Liver (tissue), 9 donors: Measurements from ENCODE around the gene NARS2. TPM values are rescaled to one million over a fixed set of nuclear protein-coding genes. Genes with fewer than 3 reads are reported as not detected.

ENCODE experiments used
- DNase-seq: peaks from one replicate; pipeline ENCODE4 v3.0.0-alpha.2; 2017; ENCODE audit warnings: low spot score
- H3K27ac ChIP-seq, 2 donors: one replicate each; pipeline ENCODE4 v1.7.0; 2013; ENCODE audit warnings: inconsistent platforms in 2 of 2, low read length in 2 of 2, control low read depth in 1 of 2, low read depth in 1 of 2, mild to moderate bottlenecking in 1 of 2
- H3K27me3 ChIP-seq, 4 donors: one replicate each; pipeline versions ENCODE4 v1.6.1 to v1.7.0; 2013; ENCODE audit warnings: low read length in 3 of 4, inconsistent platforms in 1 of 4, mild to moderate bottlenecking in 1 of 4, moderate library complexity in 1 of 4; ENCODE audit not compliant: control insufficient read depth in 4 of 4, insufficient read depth in 4 of 4
- H3K36me3 ChIP-seq, 4 donors: one replicate each; pipeline versions ENCODE4 v1.6.1 to v1.7.0; 2013; ENCODE audit warnings: low read length in 3 of 4, mild to moderate bottlenecking in 3 of 4, low read depth in 1 of 4, moderate library complexity in 1 of 4; ENCODE audit not compliant: control insufficient read depth in 4 of 4, insufficient read depth in 3 of 4
- H3K4me1 ChIP-seq, 4 donors: one replicate each; pipeline versions ENCODE4 v1.6.1 to v1.7.0; 2013; ENCODE audit warnings: low read length in 3 of 4, mild to moderate bottlenecking in 3 of 4, moderate library complexity in 1 of 4; ENCODE audit not compliant: control insufficient read depth in 4 of 4, insufficient read depth in 4 of 4
- H3K4me3 ChIP-seq, 3 donors: one replicate each; pipeline versions ENCODE4 v1.6.1 to v1.7.0; 2013; ENCODE audit warnings: low read length in 3 of 3, control low read depth in 1 of 3, low read depth in 1 of 3, mild to moderate bottlenecking in 1 of 3
- H3K9ac ChIP-seq, 2 donors: one replicate each; pipeline ENCODE4 v1.7.0; 2013; ENCODE audit warnings: low read length in 2 of 2, mild to moderate bottlenecking in 2 of 2, moderate library complexity in 2 of 2, control low read depth in 1 of 2, low read depth in 1 of 2
- H3K9me3 ChIP-seq, 4 donors: one replicate each; pipeline versions ENCODE4 v1.6.1 to v1.7.0; 2013; ENCODE audit warnings: low read length in 3 of 4; ENCODE audit not compliant: control insufficient read depth in 4 of 4
- ATF3 ChIP-seq: IDR thresholded peaks from 2 replicates; pipeline ENCODE4 v1.6.1; 2016; ENCODE audit warnings: antibody characterized with exemption
- EGR1 ChIP-seq, 2 donors: IDR thresholded peaks; 2 replicates each; pipeline ENCODE4 v1.6.1; 2016 to 2018; ENCODE audit warnings: antibody characterized with exemption in 2 of 2, low read depth in 2 of 2
- FOXA1 ChIP-seq: IDR thresholded peaks from 2 replicates; pipeline ENCODE4 v1.6.1; 2016; ENCODE audit warnings: antibody characterized with exemption
- GABPA ChIP-seq, 2 donors: IDR thresholded peaks in 1 of 2; conservative IDR thresholded peaks in 1 of 2; 2 replicates each; pipeline ENCODE4 v1.6.1; 2016; ENCODE audit warnings: antibody characterized with exemption in 2 of 2, mild to moderate bottlenecking in 1 of 2, moderate library complexity in 1 of 2
- HNF4G ChIP-seq: IDR thresholded peaks from 2 replicates; pipeline ENCODE4 v1.6.1; 2016; ENCODE audit warnings: antibody characterized with exemption
- JUND ChIP-seq, 2 donors: IDR thresholded peaks; 2 replicates each; pipeline ENCODE4 v1.6.1; 2016; ENCODE audit warnings: antibody characterized with exemption in 2 of 2
- NR2F2 ChIP-seq: IDR thresholded peaks from 2 replicates; pipeline ENCODE4 v1.6.1; 2016; ENCODE audit warnings: antibody characterized with exemption
- RAD21 ChIP-seq, 2 donors: IDR thresholded peaks; 2 replicates each; pipeline ENCODE4 v1.6.1; 2016; ENCODE audit warnings: antibody characterized with exemption in 2 of 2, mild to moderate bottlenecking in 2 of 2
- REST ChIP-seq: IDR thresholded peaks from 2 replicates; pipeline ENCODE4 v1.6.1; 2016; ENCODE audit warnings: antibody characterized with exemption, mild to moderate bottlenecking
- RXRA ChIP-seq, 2 donors: IDR thresholded peaks; 2 replicates each; pipeline ENCODE4 v1.6.1; 2017 to 2018; ENCODE audit warnings: antibody characterized with exemption in 2 of 2, mild to moderate bottlenecking in 1 of 2
- TAF1 ChIP-seq: conservative IDR thresholded peaks from 2 replicates; pipeline ENCODE4 v1.6.1; 2016; ENCODE audit warnings: antibody characterized with exemption, mild to moderate bottlenecking
- YY1 ChIP-seq: IDR thresholded peaks from 2 replicates; pipeline ENCODE4 v1.6.1; 2016; ENCODE audit warnings: antibody characterized with exemption, mild to moderate bottlenecking
- ZBTB33 ChIP-seq: IDR thresholded peaks from 2 replicates; pipeline ENCODE4 v1.6.1; 2016; ENCODE audit warnings: antibody characterized with exemption
- WGBS: extraction: QIAGEN DNeasy Blood & Tissue Kit; methylation state at CpG from one replicate; pipeline ENCODE4 v1.1.7; 2013; 5-methylcytosine and 5-hydroxymethylcytosine counted together
- polyA plus RNA-seq, 2 donors: library from polyadenylated mRNA; stranded (reverse) in 1 of 2; unstranded in 1 of 2; fragments of 200-250 nt in 1 of 2; fragments of >200 nt in 1 of 2; fragmentation: Nextera tagmentation in 1 of 2; extraction: Ambion mirVana in 1 of 2; gene quantifications; one replicate each; pipeline versions ENCODE4 v1.2.1 to v1.2.3, GENCODE V29; 2013 to 2015
- total RNA-seq, 2 donors: library from RNA; depleted of rRNA; stranded (reverse); fragments of >200 nt; gene quantifications; one replicate each; pipeline ENCODE4 v1.2.3, GENCODE V29; 2014
- TF ChIP-seq, protein P1 (sequence below): fragments of 150-350 bp; IDR thresholded peaks from 2 replicates; pipeline ENCODE4 v1.5.1; 2017; ENCODE audit warnings: improper control_type of control experiment, low read depth, low read length; ENCODE audit not compliant: missing input control
- TF ChIP-seq, protein P2 (sequence below): IDR thresholded peaks from 2 replicates; pipeline ENCODE4 v1.6.1; 2016; ENCODE audit warnings: antibody characterized with exemption
- donor health status: healthy.
- donor health status: healthy.
- donor health status: healthy.
- donor health status: healthy.
- donor health status: healthy.

Gene NARS2
- total and polyA plus RNA-seq, 4 donors: 10.4 to 19.4 (median 11.8) TPM

GRCh38 chr11:78497293-78497692, 77.4 kb downstream of the NARS2 start:
- no peaks in the 10 kb centered on the region for H3K9me3 ChIP-seq
- TF ChIP-seq, protein P1, sequence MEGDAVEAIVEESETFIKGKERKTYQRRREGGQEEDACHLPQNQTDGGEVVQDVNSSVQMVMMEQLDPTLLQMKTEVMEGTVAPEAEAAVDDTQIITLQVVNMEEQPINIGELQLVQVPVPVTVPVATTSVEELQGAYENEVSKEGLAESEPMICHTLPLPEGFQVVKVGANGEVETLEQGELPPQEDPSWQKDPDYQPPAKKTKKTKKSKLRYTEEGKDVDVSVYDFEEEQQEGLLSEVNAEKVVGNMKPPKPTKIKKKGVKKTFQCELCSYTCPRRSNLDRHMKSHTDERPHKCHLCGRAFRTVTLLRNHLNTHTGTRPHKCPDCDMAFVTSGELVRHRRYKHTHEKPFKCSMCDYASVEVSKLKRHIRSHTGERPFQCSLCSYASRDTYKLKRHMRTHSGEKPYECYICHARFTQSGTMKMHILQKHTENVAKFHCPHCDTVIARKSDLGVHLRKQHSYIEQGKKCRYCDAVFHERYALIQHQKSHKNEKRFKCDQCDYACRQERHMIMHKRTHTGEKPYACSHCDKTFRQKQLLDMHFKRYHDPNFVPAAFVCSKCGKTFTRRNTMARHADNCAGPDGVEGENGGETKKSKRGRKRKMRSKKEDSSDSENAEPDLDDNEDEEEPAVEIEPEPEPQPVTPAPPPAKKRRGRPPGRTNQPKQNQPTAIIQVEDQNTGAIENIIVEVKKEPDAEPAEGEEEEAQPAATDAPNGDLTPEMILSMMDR: no peak
- peak; percentile 36 to 70 for TF ChIP-seq RXRA (IDR thresholded peaks at IDR 0.05)
- H3K4me1 ChIP-seq: peaks cover 0 to 7% (median 3%) of the 10 kb centered on the region in 4 donors
- no peak overlapping the region for H3K4me3 ChIP-seq
- H3K27me3 ChIP-seq: no peaks in the 10 kb centered on the region
- H3K36me3 ChIP-seq: no peaks in the 10 kb centered on the region
- DNase-seq: no peak
- no peak overlapping the region for H3K9ac ChIP-seq
- H3K27ac ChIP-seq: no peak overlapping the region

DNA sequence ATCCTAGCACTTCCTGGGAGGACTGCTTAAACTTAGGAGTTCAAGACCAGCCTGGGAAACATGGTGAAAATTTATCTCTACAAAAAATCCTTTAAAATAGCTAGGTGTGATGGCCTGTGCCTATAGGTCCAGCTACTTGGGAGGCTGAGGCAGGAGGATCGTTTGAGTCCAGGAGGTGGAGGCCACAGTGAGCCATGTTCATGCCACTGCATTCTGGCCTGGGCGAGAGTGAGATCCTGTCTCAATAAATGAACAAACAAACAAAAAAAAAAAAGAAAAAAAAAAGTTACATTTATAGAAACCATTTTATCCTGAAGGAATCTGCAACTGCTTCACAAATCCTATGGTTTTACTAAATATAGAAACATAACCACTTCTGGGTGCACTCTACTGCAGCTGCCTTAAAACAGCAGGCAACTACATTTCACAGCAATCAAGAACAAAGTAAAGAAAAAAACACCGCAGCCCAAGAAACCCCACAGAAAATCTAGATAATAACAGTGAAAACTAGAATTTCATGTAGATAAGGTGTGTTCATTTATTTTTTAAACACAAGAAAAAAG, 81.2 kb downstream of the NARS2 start:
- no peaks in the 10 kb centered on the region for H3K27me3 ChIP-seq
- TF ChIP-seq YY1 (no peak), REST (no peak), RXRA (IDR thresholded peaks at IDR 0.05) (no peak), JUND (IDR thresholded peaks at IDR 0.05) (no peak), GABPA (IDR thresholded peaks at IDR 0.05 in 1 of 2, conservative IDR thresholded peaks at IDR 0.05 in 1 of 2) (no peak), ATF3 (no peak), NR2F2 (no peak), HNF4G (no peak), FOXA1 (no peak), RAD21 (IDR thresholded peaks at IDR 0.05) (no peak), ZBTB33 (no peak), EGR1 (IDR thresholded peaks at IDR 0.05; ENCODE audit: low read depth in 2 of 2) (no peak), TAF1 (no peak)
- TF ChIP-seq, protein P2, sequence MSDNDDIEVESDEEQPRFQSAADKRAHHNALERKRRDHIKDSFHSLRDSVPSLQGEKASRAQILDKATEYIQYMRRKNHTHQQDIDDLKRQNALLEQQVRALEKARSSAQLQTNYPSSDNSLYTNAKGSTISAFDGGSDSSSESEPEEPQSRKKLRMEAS: no peak
- no peak for DNase-seq
- 96% methylated on average over 3 of the region's 3 CpGs for WGBS
- no peak overlapping the region for H3K4me3 ChIP-seq
- no peak overlapping the region for H3K9ac ChIP-seq
- H3K4me1 ChIP-seq: peaks cover 0 to 7% (median 3%) of the 10 kb centered on the region in 4 donors
- H3K27ac ChIP-seq: no peak overlapping the region
- H3K9me3 ChIP-seq: no peaks in the 10 kb centered on the region
- peaks cover 0 to 2% (median 0%) of the 10 kb centered on the region in 4 donors for H3K36me3 ChIP-seq
